Right ventricle myocardium inferior (tissue), 1 donor: ENCODE results near the gene HIVEP3. TPM values are rescaled to one million over a fixed set of nuclear protein-coding genes. Genes with fewer than 3 reads are reported as not detected.
A peak's percentile ranks its signal among the peaks of the same experiment; 100 is the strongest.

Source experiments
- ATAC-seq: fragments of 200-7000 bp; cut with Tn5 transposase; one replicate; pipeline ENCODE4 v1.9.1; 2020; ENCODE audit warnings: mild to moderate bottlenecking, moderate library complexity
- DNase-seq: peaks from one replicate; pipeline ENCODE4 v3.0.0; 2021; ENCODE audit errors: missing footprints
- intact Hi-C: fragments of 100-400 bp; cut with DNase I; formaldehyde crosslinking; loops from one replicate; pipeline ENCODE4 v1.11.0; 2022
- total RNA-seq: library from RNA; stranded (reverse); fragmentation: NEBNext Ultra II Directional; extraction: Animal tissue kit (Norgen Biotek cat#: 25700); gene quantifications from one replicate; pipeline ENCODE4 v1.2.1, GENCODE V29; 2021
- donor health status: DM: no; HTN: yes; CAD: no; lungs with severe emphysema.

HIVEP3 gene
- total RNA-seq, 1 donor from 2014 or later = 6.5 TPM

GRCh38 chr1:41615981-41616380, 302.7 kb downstream of the HIVEP3 start:
- no peak for DNase-seq
- intact Hi-C loops = loop anchor here (5.0 kb wide), 1 partner anchor 46 kb away; no protein-coding TSS in a partner anchor
- ATAC-seq = no peak

DNA sequence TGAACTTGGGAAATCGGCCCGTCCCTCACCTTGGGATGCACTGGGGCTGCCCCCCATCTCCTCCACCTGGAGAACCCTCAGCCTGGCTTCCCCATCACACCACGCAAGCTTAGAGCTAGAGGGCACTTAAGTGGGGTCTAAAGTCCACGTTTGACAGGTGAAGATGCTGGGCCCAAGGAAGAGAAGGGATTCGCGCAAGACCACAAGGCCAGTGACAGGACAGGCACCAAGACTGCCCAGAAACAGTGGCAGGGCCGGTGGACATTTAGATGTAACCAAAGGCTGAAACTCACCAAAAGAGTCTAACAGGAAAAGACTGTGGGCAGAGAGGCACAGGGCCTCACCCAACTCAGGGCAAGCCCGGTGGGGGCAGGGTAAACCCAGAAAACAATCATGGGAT, 303.4 kb downstream of the HIVEP3 start:
- intact Hi-C loops = loop anchor here (5.0 kb wide), 1 partner anchor 47 kb away; no protein-coding TSS in a partner anchor

DNA sequence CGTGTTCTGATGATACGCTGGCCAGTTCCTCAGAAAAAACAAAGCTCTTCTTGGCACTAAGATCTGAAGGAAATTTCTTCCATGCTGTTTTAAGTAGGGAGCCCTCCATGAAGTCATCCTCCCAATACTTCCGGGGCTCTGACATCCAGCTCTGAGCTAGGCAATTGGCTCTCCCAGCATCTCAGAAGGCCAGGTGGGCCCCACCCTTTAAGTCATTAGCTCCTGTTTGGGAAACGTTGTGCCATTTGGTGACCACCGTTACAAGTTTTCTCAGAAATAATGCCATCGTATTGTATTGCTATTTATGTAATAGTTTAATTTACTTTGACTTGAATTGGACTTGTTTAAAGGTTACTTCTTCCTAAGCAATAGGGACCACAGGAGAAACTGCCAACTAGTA, 303.9 kb downstream of the HIVEP3 start:
- intact Hi-C loops = loop anchor here (5.0 kb wide), 1 partner anchor 47 kb away; no protein-coding TSS in a partner anchor
- no peak for ATAC-seq
- no peak for DNase-seq

More for the DNA sequence above, 303.4 kb downstream of the HIVEP3 start:
- no peak for ATAC-seq
- DNase-seq = no peak

DNA sequence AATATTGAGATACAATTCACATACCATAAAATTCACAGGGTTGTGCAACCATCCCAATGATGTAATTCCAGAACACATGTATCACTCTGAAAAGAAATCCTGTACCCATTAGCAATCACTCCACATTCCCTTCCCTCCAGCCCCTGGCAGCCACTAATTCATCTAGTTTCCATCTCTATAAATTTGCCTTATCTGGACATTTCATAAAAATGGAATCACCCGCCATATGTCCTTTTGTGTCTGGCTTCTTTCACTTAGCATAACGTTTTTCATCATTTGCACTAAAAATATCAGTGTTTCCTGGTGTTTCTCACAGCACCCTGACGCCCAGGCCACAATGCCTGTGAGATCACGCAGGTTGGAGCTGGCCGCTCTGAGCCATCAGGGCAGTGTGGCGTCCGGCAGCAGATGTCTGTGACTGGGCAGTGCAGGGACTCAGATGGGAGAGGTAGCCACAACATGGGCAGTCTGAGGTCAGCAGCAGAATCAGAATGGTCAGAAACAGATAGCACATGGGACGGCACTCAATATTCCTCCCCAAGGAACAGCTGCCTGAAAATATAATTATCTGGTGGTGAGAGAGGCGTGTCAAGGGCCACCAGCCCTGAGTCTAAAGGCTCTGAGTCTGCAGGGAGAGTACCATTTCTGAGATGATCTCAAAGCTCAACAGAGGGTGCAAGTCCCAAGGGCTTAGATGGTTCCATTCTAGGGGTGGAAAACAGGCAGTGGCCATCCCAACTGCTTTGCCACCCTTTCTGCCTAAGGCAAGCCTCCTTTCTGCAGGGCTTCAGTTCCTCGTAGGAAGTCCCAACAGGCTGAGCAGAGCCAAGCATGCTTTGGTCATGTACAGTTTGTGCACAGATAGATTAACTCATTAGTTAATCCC, 304.8 kb downstream of the HIVEP3 start:
- no peak for ATAC-seq
- DNase-seq = no peak
- intact Hi-C loops = no loop called here

DNA sequence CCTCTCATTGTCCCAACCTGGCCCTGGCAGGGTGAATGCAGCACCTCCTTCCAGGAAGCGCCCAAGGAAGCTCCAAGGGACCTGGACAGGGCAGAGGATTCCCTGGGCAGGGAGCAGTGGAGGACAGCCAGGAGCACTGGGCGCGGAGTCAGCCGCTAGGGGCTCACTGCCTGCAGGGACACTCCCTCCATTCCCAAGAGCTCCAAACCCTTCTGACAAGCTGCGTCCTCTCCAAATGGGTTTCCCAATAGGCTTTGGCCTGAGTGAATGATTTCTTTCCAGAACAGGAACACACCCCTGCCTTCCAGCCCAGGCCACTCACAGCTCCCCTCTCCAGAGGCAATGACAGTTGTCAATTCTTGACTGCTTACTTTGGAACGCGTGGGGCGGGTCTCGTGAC, 305.8 kb downstream of the HIVEP3 start:
- ATAC-seq = no peak
- no peak for DNase-seq
- intact Hi-C loops = no loop called here

- DNase-seq = no peak
- intact Hi-C loops = no loop called here
- ATAC-seq = no peak
Measured at GRCh38 chr1:41611932-41612450, 306.7 kb downstream of the HIVEP3 start.

DNA sequence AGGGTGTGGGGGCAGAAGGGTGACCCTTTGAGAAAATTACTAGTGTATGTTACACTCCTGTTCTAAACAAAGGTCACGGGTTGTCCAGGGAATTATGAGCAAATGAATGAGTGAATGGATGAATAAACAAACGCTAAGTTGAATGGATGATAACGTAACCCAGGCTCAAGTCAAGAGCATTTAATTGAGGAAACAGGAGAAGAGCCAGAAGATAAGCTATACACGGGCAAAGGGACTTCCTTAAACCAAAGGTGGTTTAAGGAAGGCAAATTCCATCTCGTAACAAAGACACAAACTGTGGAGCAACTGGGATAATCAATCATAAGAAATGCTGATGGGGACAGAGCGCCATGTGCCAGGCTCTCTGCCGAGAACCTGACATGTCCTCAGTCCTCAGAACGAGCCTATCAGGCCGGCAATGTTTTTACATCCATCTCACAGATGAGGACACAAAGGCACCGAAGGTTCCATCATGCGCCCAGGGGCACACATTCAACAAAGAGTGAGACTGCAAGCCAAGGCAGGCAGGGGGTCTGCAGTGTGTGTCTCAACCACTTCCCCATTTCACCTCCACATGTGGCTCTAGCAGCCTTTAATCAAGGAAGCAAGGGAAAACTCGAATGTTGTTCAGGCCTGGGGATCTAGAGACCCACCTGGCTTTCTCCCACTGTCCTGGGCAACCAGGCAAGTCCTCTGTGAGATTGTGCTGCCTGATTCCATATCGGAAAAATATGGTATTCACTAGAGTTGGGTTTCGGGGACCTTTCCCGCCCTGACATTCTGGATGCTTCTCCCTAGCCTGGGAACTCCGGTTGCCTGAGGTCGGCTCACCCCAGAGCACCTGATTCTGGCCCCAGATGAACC, 307.4 kb downstream of the HIVEP3 start:
- ATAC-seq (no peak), DNase-seq (no peak)
- intact Hi-C loops = no loop called here

DNA sequence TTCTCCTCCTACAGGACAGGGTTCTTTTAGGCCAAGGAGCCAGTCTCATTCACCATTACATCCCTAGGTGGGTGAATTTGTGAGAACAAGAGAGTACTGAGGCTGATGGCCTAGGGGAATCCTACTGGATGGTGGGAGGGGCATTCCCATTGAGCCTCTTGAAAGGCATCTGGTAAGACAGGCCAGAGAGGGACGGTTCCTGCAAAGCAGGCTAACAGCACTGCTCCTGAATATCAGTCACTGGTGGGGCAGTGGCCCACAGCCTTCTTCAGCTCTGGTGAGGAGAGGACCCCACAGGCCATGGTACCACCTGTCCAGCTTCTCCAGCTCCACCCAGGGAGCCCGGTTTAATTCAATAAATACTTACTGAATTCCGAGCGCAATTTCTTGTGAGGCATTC, 308.4 kb downstream of the HIVEP3 start:
- intact Hi-C loops = no loop called here
- DNase-seq (no peak), ATAC-seq (no peak)

GRCh38 chr1:41609166-41609883, 309.4 kb downstream of the HIVEP3 start:
- ATAC-seq (no peak), DNase-seq (no peak)
- intact Hi-C loops = no loop called here

DNA sequence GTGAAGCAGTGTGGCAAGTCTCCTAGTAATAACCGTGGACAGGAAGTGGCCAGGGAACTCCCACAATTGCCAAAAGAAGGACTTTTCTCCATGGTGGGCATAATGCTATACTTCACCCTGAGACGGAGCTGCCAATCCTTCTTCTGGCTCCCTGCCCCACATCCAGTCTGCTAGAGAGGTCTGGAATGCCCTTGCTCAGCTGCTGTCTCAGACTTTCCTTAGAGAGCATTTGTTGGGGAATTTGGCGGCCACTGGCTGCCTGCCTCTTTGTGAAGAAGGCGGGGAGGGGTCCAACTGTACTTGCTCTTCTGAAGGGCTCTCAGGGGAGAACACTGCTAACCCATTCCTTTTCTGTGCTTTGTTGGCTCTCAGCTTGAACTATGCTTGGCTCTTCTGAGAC, 310.5 kb downstream of the HIVEP3 start:
- peak; percentile 13 for ATAC-seq
- intact Hi-C loops = no loop called here
- DNase-seq = no peak

GRCh38 chr1:41607808-41608207, 310.9 kb downstream of the HIVEP3 start:
- ATAC-seq (no peak), DNase-seq (no peak)
- intact Hi-C loops = no loop called here

DNA sequence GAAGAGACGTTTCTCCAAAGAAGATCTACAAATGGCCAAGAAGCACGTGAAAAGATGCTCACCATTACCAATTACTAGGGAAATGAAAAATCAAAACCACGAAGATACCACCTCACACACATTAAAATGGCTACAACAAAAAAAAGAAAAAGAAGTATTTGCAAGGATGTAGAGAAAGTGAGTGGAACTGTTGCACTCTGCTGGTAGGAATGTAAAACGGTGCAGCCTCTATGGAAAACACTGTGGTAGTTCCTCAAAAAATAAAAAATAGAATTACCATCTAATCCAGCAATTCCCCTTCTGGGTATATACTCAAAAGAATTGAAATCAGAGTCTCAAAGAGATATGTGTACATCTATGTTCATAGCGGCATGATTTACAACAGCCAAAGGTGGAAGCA, 318.8 kb downstream of the HIVEP3 start:
- intact Hi-C loops = no loop called here
- DNase-seq = no peak
- no peak for ATAC-seq

- ATAC-seq = no peak
- DNase-seq = no peak
- intact Hi-C loops = no loop called here
Measured at GRCh38 chr1:41598325-41598724, 320.4 kb downstream of the HIVEP3 start.

- intact Hi-C loops = no loop called here
- ATAC-seq (no peak), DNase-seq (no peak)
Measured at GRCh38 chr1:41592451-41593125, 326.1 kb downstream of the HIVEP3 start.

DNA sequence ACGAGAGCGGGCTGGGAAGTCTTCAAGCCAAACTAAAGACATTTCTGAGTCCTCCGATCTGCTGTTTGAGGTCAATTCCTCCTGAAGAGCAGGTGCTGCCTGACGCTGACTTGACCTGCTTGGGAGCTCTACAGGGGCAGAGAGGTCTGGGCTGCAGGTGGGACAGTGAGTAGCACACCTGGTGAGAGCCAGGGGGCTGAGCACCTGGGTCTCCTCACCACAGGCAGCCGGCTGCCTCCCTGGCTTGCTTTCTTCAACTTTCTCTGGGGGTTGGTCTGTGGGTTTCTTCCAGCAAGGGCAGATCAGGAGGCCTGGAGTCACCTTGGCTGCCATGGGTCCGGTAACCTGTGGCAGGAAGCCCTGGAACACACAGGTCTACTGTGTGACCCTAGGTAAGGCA, 326.8 kb downstream of the HIVEP3 start:
- no peak for ATAC-seq
- intact Hi-C loops = no loop called here
- DNase-seq = no peak

GRCh38 chr1:41590331-41590730, 328.4 kb downstream of the HIVEP3 start:
- DNase-seq (no peak), ATAC-seq (no peak)
- intact Hi-C loops = no loop called here

DNA sequence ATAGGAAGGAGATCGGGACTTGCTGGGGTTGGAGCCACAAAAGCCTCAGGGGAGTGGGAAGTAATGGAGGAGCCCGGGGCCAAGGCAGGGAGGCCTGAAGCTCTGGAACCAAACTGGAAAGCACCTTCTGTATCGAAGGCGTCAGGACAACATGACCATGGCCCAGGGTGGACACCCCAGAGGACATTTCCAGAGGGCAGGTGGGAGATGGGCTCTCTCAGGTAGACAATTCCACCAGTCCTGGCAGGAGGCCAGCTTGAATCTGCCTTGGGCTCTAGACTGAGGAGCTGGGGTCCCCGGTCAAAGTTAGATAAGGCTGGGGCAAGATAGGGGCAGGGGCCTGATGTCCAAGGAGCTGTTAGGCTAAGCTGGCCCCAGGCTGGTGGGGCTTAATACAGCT, 329.3 kb downstream of the HIVEP3 start:
- DNase-seq = peak; percentile 14
- intact Hi-C loops = no loop called here
- ATAC-seq = no peak

- DNase-seq (peak; percentile 20), ATAC-seq (no peak)
- intact Hi-C loops = no loop called here
Measured at GRCh38 chr1:41588334-41588875, 330.3 kb downstream of the HIVEP3 start.
